H7 (cell line): ENCODE data around the gene SMPD2. TPM values are rescaled to one million over a fixed set of nuclear protein-coding genes. Genes with fewer than 3 reads are reported as not detected.
A peak's percentile ranks its signal among the peaks of the same experiment; 100 is the strongest.
"Not testable (repeated sequence)": the region's sequence is repeated elsewhere in the genome, so short reads cannot be mapped to it uniquely, and the experiment has no call there.

Experiments
- DNase-seq: peaks from one replicate; pipeline ENCODE4 v3.0.0; 2012
- H3K27me3 ChIP-seq: 2 replicates; pipeline ENCODE4 v1.6.0; 2011; ENCODE audit warnings: mild to moderate bottlenecking, low read length; ENCODE audit not compliant: control insufficient read depth, insufficient read depth
- H3K36me3 ChIP-seq: replicated peaks from 2 replicates; pipeline ENCODE4 v1.5.1; 2011; ENCODE audit warnings: low read length; ENCODE audit not compliant: control insufficient read depth, insufficient read depth
- H3K4me3 ChIP-seq: 2 replicates; pipeline ENCODE4 v1.5.1; 2011; ENCODE audit warnings: low read depth, mild to moderate bottlenecking, control low read depth, low read length, moderate library complexity; ENCODE audit not compliant: insufficient read depth
- total RNA-seq: library from RNA; depleted of rRNA; stranded (reverse); fragments of >200 nt; shearing (Covaris generic); gene quantifications from 2 replicates; pipeline ENCODE4 v1.2.3, GENCODE V29; 2014

The SMPD2 gene
- total RNA-seq, 1 experiment from 2014 or later, result 13.2 TPM

GRCh38 chr6:109451376-109451775, 10.9 kb downstream of the SMPD2 start:
- Histone ChIP-seq H3K4me3 (no peak overlapping the region), H3K27me3 (no peaks in the 10 kb centered on the region), H3K36me3 (peaks cover 13% of the 10 kb centered on the region)
- DNase-seq, result no peak

GRCh38 chr6:109452181-109452580, 11.7 kb downstream of the SMPD2 start:
- Histone ChIP-seq H3K4me3 (no peak overlapping the region), H3K36me3 (peaks cover 8% of the 10 kb centered on the region), H3K27me3 (no peaks in the 10 kb centered on the region)
- DNase-seq, result peak; percentile 25

GRCh38 chr6:109453156-109453555, 12.6 kb downstream of the SMPD2 start:
- Histone ChIP-seq H3K4me3 (no peak overlapping the region), H3K36me3 (peaks cover 8% of the 10 kb centered on the region), H3K27me3 (no peaks in the 10 kb centered on the region)
- DNase-seq, result no peak

- H3K4me3 ChIP-seq, result no peak overlapping the region
- H3K27me3 ChIP-seq, result no peaks in the 10 kb centered on the region
- DNase-seq, result peak; percentile 59
- peaks cover 8% of the 10 kb centered on the region for H3K36me3 ChIP-seq
These were observed 13.3 kb downstream of the SMPD2 start for GRCh38 chr6:109453594-109454495.

- DNase-seq, result peak; percentile 75
- no peaks in the 10 kb centered on the region for H3K27me3 ChIP-seq
These were observed 14.2 kb downstream of the SMPD2 start for GRCh38 chr6:109454496-109455436.

GRCh38 chr6:109455437-109456110, 15.1 kb downstream of the SMPD2 start, which contains the start of gene MICAL1:
MICAL1 (minus strand) TSS chr6:109455772; CDS start chr6:109454196, 1,576 bp downstream.
- peak; percentile 92 for DNase-seq

More at GRCh38 chr6:109454496-109455436, 14.2 kb downstream of the SMPD2 start:
- Histone ChIP-seq H3K4me3 (peak overlapping the region; percentile 97), H3K36me3 (peaks cover 8% of the 10 kb centered on the region)

GRCh38 chr6:109456111-109456583, 15.6 kb downstream of the SMPD2 start:
- Histone ChIP-seq H3K4me3 (peak overlapping the region; percentile 97), H3K27me3 (no peaks in the 10 kb centered on the region), H3K36me3 (peaks cover 8% of the 10 kb centered on the region)
- DNase-seq, result peak; percentile 82

More at GRCh38 chr6:109455437-109456110, 15.1 kb downstream of the SMPD2 start, which contains the start of gene MICAL1:
- H3K27me3 ChIP-seq, result no peaks in the 10 kb centered on the region
- peak within 1 kb of the TSS; percentile 97 for H3K4me3 ChIP-seq
- H3K36me3 ChIP-seq, result peaks cover 8% of the 10 kb centered on the region

GRCh38 chr6:109456710-109457561, 16.4 kb downstream of the SMPD2 start:
- Histone ChIP-seq H3K4me3 (peak overlapping the region; percentile 97), H3K27me3 (no peaks in the 10 kb centered on the region), H3K36me3 (peaks cover 4% of the 10 kb centered on the region)
- peak; percentile 42 for DNase-seq

- Histone ChIP-seq H3K27me3 (no peaks in the 10 kb centered on the region), H3K36me3 (peaks cover 2% of the 10 kb centered on the region), H3K4me3 (no peak overlapping the region)
- no peak for DNase-seq
These were observed 17.1 kb downstream of the SMPD2 start for GRCh38 chr6:109457562-109457996.

GRCh38 chr6:109458774-109459531, 18.4 kb downstream of the SMPD2 start:
- Histone ChIP-seq H3K36me3 (peaks cover 4% of the 10 kb centered on the region), H3K27me3 (no peaks in the 10 kb centered on the region), H3K4me3 (no peak overlapping the region)
- DNase-seq, result peak; percentile 35

- no peak for DNase-seq
- peaks cover 8% of the 10 kb centered on the region for H3K36me3 ChIP-seq
These were observed 19.8 kb downstream of the SMPD2 start for GRCh38 chr6:109460161-109460829.

GRCh38 chr6:109461205-109461604, 20.7 kb downstream of the SMPD2 start:
- H3K4me3 ChIP-seq, H3K27me3 ChIP-seq, DNase-seq: not testable (repeated sequence)
- peaks cover 17% of the 10 kb centered on the region for H3K36me3 ChIP-seq

More at GRCh38 chr6:109460161-109460829, 19.8 kb downstream of the SMPD2 start:
- no peak overlapping the region for H3K4me3 ChIP-seq
- no peaks in the 10 kb centered on the region for H3K27me3 ChIP-seq
